A549 (cell line): ENCODE data around the gene SGCD. TPM values are rescaled to one million over a fixed set of nuclear protein-coding genes. Genes with fewer than 3 reads are reported as not detected.

Source experiments
- ATAC-seq, 2 experiments: fragments of 200-7000 bp in 1 of 2; fragments of >200 bp in 1 of 2; cut with Nextera tagmentation in 1 of 2; cut with Tn5 transposase in 1 of 2; 3 replicates each; pipeline versions ENCODE4 v1.8.0 to v1.9.1; 2018 to 2020; ENCODE audit warnings: mild to moderate bottlenecking in 1 of 2, moderate library complexity in 1 of 2
- CTCF ChIA-PET: fragments of 300-600 bp; sonication (Branson Sonifier 250); formaldehyde crosslinking; extraction: SDS; loops from one replicate; lab custom pipeline; 2021; ENCODE audit warnings: antibody characterized with exemption, inconsistent platforms; lab: Yijun Ruan, JAX
- POLR2A ChIA-PET: fragments of 350-600 bp; formaldehyde crosslinking; extraction: SDS; loops from one replicate; lab custom pipeline; 2021; ENCODE audit warnings: antibody characterized with exemption, inconsistent platforms; lab: Yijun Ruan, JAX
- DNase-seq, 2 experiments: peaks; one replicate each; pipeline versions ENCODE4 v3.0.0 to v3.0.0-alpha.2; 2011 to 2016; ENCODE audit warnings: low read depth in 1 of 2, low spot score in 1 of 2
- FAIRE-seq: peaks from 2 replicates; lab custom pipeline; 2011; peaks lifted over from hg19 to GRCh38; lab: Jason Lieb, UNC
- H3K27ac ChIP-seq, 2 experiments: fragments of >200 bp; sonication (Bioruptor Twin); formaldehyde crosslinking; 3 replicates each; pipeline ENCODE4 v1.5.1; 2016 to 2017
- H3K4me1 ChIP-seq: fragments of >200 bp; sonication (Bioruptor Twin); formaldehyde crosslinking; 3 replicates; pipeline ENCODE4 v1.6.1; 2016
- H3K4me2 ChIP-seq: fragments of >200 bp; sonication (Bioruptor Twin); formaldehyde crosslinking; 3 replicates; pipeline ENCODE4 v1.6.1; 2016
- H3K4me3 ChIP-seq: fragments of >200 bp; sonication (Bioruptor Twin); formaldehyde crosslinking; 3 replicates; pipeline ENCODE4 v1.5.1; 2016
- H3K9me3 ChIP-seq: fragments of >200 bp; sonication (Bioruptor Twin); formaldehyde crosslinking; 3 replicates; pipeline ENCODE4 v1.6.1; 2016
- ATOH8 ChIP-seq: fragments of 250-450 bp; sonication (Bioruptor Pico); IDR thresholded peaks from 2 replicates; pipeline ENCODE4 v1.5.0; 2020; ENCODE audit warnings: low read depth, mild to moderate bottlenecking, moderate library complexity
- EHMT2 ChIP-seq: fragments of 200-600 bp; sonication (generic); IDR thresholded peaks from 2 replicates; pipeline ENCODE4 v1.6.1; 2016; ENCODE audit warnings: antibody characterized with exemption, low read depth, mild to moderate bottlenecking, moderate library complexity
- FOSB ChIP-seq: fragments of 250-450 bp; sonication (Bioruptor Pico); IDR thresholded peaks from 2 replicates; pipeline ENCODE4 v1.5.0; 2020; ENCODE audit warnings: mild to moderate bottlenecking, moderate library complexity
- FOXS1 ChIP-seq: fragments of 250-450 bp; sonication (Bioruptor Pico); IDR thresholded peaks from 2 replicates; pipeline ENCODE4 v1.5.0; 2020; ENCODE audit warnings: mild to moderate bottlenecking, moderate library complexity
- GATA3 ChIP-seq: IDR thresholded peaks from 2 replicates; pipeline ENCODE4 v1.6.1; 2012; ENCODE audit warnings: borderline replicate concordance
- KDM1A ChIP-seq: fragments of 200-600 bp; sonication (generic); IDR thresholded peaks from 2 replicates; pipeline ENCODE4 v1.6.1; 2016; ENCODE audit warnings: low read depth, mild to moderate bottlenecking
- KDM5A ChIP-seq: fragments of 200-600 bp; sonication (generic); IDR thresholded peaks from 2 replicates; pipeline ENCODE4 v1.6.1; 2016; ENCODE audit warnings: antibody characterized with exemption, mild to moderate bottlenecking
- MAZ ChIP-seq: fragments of 150-350 bp; IDR thresholded peaks from 2 replicates; pipeline ENCODE4 v1.6.1; 2014; ENCODE audit warnings: antibody characterized with exemption, low read depth, low read length, borderline replicate concordance
- MYC ChIP-seq: IDR thresholded peaks from 2 replicates; pipeline ENCODE4 v1.6.1; 2012; ENCODE audit warnings: mild to moderate bottlenecking, inconsistent platforms, low read length, improper control_type of control experiment, borderline replicate concordance
- NFE2L2 ChIP-seq: fragments of 150-350 bp; conservative IDR thresholded peaks from 2 replicates; pipeline ENCODE4 v1.6.1; 2014; ENCODE audit warnings: low read length
- NR3C1 ChIP-seq: fragments of >200 bp; sonication (Bioruptor Twin); formaldehyde crosslinking; IDR thresholded peaks from 3 replicates; pipeline ENCODE4 v1.6.1; 2017
- POLR2A ChIP-seq: IDR thresholded peaks from 2 replicates; pipeline ENCODE4 v1.6.1; 2012; ENCODE audit warnings: mild to moderate bottlenecking, low read length
- REST ChIP-seq: fragments of 200-600 bp; sonication (generic); IDR thresholded peaks from 2 replicates; pipeline ENCODE4 v1.6.1; 2016; ENCODE audit warnings: antibody characterized with exemption, mild to moderate bottlenecking, moderate library complexity
- TP53 ChIP-seq: fragments of 250-450 bp; sonication (Bioruptor Pico); IDR thresholded peaks from 2 replicates; pipeline ENCODE4 v1.5.0; 2021; ENCODE audit warnings: mild to moderate bottlenecking, moderate library complexity
- ZC3H11A ChIP-seq: fragments of 450-650 bp; IDR thresholded peaks from 2 replicates; pipeline ENCODE4 v1.6.1; 2014; ENCODE audit warnings: antibody characterized with exemption, mild to moderate bottlenecking
- WGBS: methylation state at CpG from one replicate; pipeline ENCODE4 v1.1.6; 2017; ENCODE audit errors: missing lambda C conversion rate; 5-methylcytosine and 5-hydroxymethylcytosine counted together
- polyA plus RNA-seq, 4 experiments: library from polyadenylated mRNA; depleted of rRNA in 3 of 4; stranded (reverse); fragments of >200 nt; fragmentation: RNase III in 1 of 4; extraction: RNeasy Plus Mini Kit Qiagen cat#74134 plus additional on column Dnase treatment in 1 of 4; gene quantifications; 2 replicates in 3 of 4; 3 replicates in 1 of 4; pipeline ENCODE4 v1.2.3, GENCODE V29; 2011 to 2017
- TF ChIP-seq, protein P1 (sequence below): fragments of >200 bp; sonication (Bioruptor Twin); formaldehyde crosslinking; IDR thresholded peaks from 3 replicates; pipeline ENCODE4 v1.6.1; 2016
- TF ChIP-seq, protein P2 (sequence below): fragments of 150-350 bp; IDR thresholded peaks from 2 replicates; pipeline ENCODE4 v1.6.1; 2014; ENCODE audit warnings: low read depth, mild to moderate bottlenecking, low read length
- TF ChIP-seq, protein P3 (sequence below): fragments of >200 bp; sonication (Bioruptor Twin); formaldehyde crosslinking; IDR thresholded peaks from 3 replicates; pipeline ENCODE4 v1.5.1; 2016
- TF ChIP-seq, protein P4 (sequence below): fragments of >200 bp; sonication (Bioruptor Twin); formaldehyde crosslinking; IDR thresholded peaks from 2 replicates; pipeline ENCODE4 v1.6.1; 2016
- TF ChIP-seq, protein P5 (sequence below): IDR thresholded peaks from 2 replicates; pipeline ENCODE4 v1.6.1; 2012

SGCD gene
- polyA plus RNA-seq, 2 of the 4 experiments (the other 2 are of a cell fraction), result 7.6 to 10.6 TPM

GRCh38 chr5:156685481-156685880 lies 358.5 kb downstream of the SGCD start:
- DNase-seq (no peak), ATAC-seq (no peak), FAIRE-seq (no peak)
- ChIA-PET POLR2A (no interaction called here), CTCF (interaction anchor here (1.5 kb wide), 1 partner anchor 19 kb away, joined by 4 read pairs; no protein-coding TSS in a partner anchor)
- Histone ChIP-seq H3K27ac (no peak overlapping the region), H3K9me3 (no peaks in the 10 kb centered on the region), H3K4me1 (no peaks in the 10 kb centered on the region), H3K4me3 (no peak overlapping the region), H3K4me2 (no peak overlapping the region)
- no peak for TF ChIP-seq GATA3
- TF ChIP-seq, protein P1, sequence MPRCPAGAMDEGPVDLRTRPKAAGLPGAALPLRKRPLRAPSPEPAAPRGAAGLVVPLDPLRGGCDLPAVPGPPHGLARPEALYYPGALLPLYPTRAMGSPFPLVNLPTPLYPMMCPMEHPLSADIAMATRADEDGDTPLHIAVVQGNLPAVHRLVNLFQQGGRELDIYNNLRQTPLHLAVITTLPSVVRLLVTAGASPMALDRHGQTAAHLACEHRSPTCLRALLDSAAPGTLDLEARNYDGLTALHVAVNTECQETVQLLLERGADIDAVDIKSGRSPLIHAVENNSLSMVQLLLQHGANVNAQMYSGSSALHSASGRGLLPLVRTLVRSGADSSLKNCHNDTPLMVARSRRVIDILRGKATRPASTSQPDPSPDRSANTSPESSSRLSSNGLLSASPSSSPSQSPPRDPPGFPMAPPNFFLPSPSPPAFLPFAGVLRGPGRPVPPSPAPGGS, result no peak
- TF ChIP-seq NFE2L2, result no peak
- TF ChIP-seq MYC, result no peak
- no peak for TF ChIP-seq KDM5A
- TF ChIP-seq, protein P2, sequence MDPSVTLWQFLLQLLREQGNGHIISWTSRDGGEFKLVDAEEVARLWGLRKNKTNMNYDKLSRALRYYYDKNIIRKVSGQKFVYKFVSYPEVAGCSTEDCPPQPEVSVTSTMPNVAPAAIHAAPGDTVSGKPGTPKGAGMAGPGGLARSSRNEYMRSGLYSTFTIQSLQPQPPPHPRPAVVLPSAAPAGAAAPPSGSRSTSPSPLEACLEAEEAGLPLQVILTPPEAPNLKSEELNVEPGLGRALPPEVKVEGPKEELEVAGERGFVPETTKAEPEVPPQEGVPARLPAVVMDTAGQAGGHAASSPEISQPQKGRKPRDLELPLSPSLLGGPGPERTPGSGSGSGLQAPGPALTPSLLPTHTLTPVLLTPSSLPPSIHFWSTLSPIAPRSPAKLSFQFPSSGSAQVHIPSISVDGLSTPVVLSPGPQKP, result no peak
- no peak for TF ChIP-seq REST
- no peak for TF ChIP-seq POLR2A
- TF ChIP-seq ATOH8 (CRISPR knock-in tag), result no peak
- no peak for TF ChIP-seq EHMT2
- TF ChIP-seq, protein P3, sequence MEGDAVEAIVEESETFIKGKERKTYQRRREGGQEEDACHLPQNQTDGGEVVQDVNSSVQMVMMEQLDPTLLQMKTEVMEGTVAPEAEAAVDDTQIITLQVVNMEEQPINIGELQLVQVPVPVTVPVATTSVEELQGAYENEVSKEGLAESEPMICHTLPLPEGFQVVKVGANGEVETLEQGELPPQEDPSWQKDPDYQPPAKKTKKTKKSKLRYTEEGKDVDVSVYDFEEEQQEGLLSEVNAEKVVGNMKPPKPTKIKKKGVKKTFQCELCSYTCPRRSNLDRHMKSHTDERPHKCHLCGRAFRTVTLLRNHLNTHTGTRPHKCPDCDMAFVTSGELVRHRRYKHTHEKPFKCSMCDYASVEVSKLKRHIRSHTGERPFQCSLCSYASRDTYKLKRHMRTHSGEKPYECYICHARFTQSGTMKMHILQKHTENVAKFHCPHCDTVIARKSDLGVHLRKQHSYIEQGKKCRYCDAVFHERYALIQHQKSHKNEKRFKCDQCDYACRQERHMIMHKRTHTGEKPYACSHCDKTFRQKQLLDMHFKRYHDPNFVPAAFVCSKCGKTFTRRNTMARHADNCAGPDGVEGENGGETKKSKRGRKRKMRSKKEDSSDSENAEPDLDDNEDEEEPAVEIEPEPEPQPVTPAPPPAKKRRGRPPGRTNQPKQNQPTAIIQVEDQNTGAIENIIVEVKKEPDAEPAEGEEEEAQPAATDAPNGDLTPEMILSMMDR, result no peak

DNA sequence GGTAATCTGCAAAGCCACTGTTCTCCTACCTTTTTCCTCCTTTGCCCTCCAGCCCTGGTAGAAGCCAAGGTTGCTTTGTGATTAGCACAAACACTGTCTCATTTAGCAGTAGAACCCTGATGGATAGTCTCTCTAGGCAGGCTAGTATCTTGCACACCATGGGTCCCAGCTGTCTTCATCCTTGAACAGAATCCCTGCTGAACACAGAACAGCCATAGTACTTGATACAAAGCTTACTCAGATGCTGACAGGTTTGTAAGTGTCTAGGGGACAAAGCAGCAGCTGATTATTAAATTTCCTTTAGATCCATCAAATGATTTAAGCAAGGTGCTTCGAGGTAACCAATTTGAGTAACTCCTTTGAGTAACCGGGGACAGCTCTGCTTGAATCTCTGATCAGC lies 359.4 kb downstream of the SGCD start:
- POLR2A ChIA-PET, result no interaction called here
- no peak overlapping the region for H3K4me2 ChIP-seq
- CTCF ChIA-PET, result interaction anchor here (1.3 kb wide), 1 partner anchor 14 kb away, joined by 3 read pairs; no protein-coding TSS in a partner anchor
- H3K4me1 ChIP-seq, result no peaks in the 10 kb centered on the region
- TF ChIP-seq FOXS1 (CRISPR knock-in tag) (no peak), TP53 (CRISPR knock-in tag) (no peak)
- DNase-seq (no peak), FAIRE-seq (no peak), ATAC-seq (no peak)
- no peaks in the 10 kb centered on the region for H3K9me3 ChIP-seq
- H3K27ac ChIP-seq, result no peak overlapping the region
- 62% methylated on average over 2 of the region's 2 CpGs for WGBS
- H3K4me3 ChIP-seq, result no peak overlapping the region

- TF ChIP-seq ZC3H11A (no peak), FOSB (CRISPR knock-in tag) (no peak), KDM1A (no peak), FOXS1 (CRISPR knock-in tag) (no peak), GATA3 (no peak), NR3C1 (no peak), MAZ (no peak)
- TF ChIP-seq, protein P4, sequence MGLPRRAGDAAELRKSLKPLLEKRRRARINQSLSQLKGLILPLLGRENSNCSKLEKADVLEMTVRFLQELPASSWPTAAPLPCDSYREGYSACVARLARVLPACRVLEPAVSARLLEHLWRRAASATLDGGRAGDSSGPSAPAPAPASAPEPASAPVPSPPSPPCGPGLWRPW, result no peak
- TF ChIP-seq, protein P5, sequence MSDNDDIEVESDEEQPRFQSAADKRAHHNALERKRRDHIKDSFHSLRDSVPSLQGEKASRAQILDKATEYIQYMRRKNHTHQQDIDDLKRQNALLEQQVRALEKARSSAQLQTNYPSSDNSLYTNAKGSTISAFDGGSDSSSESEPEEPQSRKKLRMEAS, result no peak
- TF ChIP-seq, protein P2, result no peak
- Histone ChIP-seq H3K4me2 (no peak overlapping the region), H3K4me1 (no peaks in the 10 kb centered on the region), H3K4me3 (no peak overlapping the region), H3K27ac (no peak overlapping the region), H3K9me3 (no peaks in the 10 kb centered on the region)
- ATAC-seq (no peak), DNase-seq (no peak), FAIRE-seq (no peak)
- ChIA-PET POLR2A (no interaction called here), CTCF (interaction anchor here (1.3 kb wide), 1 partner anchor 14 kb away, joined by 3 read pairs; no protein-coding TSS in a partner anchor)
- 84% methylated on average over 4 of the region's 4 CpGs for WGBS
These were observed 359.8 kb downstream of the SGCD start for GRCh38 chr5:156686796-156687195.
